Cerebellar nuclear complex (tissue), 1 donor: ENCODE measurements around the gene HNRNPA1.
A peak's percentile ranks its signal among the peaks of the same experiment; 100 is the strongest.
"Not testable (repeated sequence)": the region's sequence is repeated elsewhere in the genome, so short reads cannot be mapped to it uniquely, and the experiment has no call there.

Experiments used
- DNase-seq, 2 experiments: peaks; one replicate each; lab custom pipeline; 2025; lab: John Stamatoyannopoulos, UW

The HNRNPA1 gene

GRCh38 chr12:54299515-54300224, 19.1 kb downstream of the HNRNPA1 start:
- DNase-seq = no peak

DNA sequence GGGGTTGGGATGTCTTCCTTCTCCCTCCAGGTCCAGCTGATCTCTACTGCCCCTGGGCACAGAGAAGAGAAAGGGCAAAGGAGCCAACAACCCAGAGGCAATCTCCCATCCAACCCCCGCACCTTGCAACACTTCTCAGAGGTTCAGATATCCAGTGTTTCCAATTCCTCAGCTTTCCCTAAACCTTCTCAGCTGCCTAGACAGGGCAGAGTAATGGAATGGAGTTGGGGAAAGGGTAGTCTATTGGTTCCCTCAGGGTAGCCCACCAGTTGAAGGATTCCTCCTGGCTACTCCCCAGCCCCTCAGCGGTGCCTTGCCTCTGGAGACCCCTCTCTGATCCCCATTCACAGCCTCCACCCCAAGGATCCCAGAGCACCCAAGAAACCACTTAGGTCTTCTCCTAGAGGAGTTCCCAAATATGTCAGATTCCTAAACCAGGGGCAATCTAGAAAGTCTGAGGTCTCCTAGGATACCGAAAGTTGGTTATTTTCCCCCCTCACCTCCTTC, 19.8 kb downstream of the HNRNPA1 start:
- DNase-seq = no peak

- no peak for DNase-seq
Observed at GRCh38 chr12:54300732-54301427, 20.4 kb downstream of the HNRNPA1 start, which contains the start of gene NFE2. TSS of gene NFE2 (minus strand) at chr12:54301015. CDS start at chr12:54295248, 5,767 bp downstream.

DNA sequence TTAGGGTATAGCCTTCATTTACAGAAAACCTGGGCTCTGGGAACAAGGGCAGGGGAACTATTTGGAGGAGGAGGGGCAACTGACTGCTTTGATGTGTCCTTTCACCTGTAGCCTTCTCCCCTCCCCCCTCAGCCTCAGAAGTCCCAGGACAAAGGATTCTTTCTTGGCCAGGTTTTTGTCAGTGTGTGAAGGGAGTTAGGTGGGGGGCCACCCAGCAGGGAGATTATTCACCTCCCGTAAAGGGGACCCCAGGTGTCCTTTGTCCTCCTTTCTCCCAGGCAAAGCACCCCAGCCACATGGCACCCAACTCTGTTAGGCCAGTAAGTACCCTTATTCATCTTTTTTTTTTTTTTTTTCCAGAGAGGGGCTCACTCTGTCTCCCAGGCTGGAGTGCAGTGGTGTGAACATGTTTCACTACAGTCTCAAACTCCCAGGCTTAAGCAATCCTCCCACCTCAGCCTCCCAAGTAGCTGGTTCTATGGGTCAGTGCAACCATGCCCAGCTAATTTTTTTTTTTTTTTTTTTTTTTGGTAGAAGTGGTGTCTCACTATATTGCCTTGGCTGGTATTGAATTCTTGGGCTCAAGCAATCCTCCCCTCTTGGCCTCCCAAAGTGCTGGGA, 21.0 kb downstream of the HNRNPA1 start:
- no peak for DNase-seq

DNA sequence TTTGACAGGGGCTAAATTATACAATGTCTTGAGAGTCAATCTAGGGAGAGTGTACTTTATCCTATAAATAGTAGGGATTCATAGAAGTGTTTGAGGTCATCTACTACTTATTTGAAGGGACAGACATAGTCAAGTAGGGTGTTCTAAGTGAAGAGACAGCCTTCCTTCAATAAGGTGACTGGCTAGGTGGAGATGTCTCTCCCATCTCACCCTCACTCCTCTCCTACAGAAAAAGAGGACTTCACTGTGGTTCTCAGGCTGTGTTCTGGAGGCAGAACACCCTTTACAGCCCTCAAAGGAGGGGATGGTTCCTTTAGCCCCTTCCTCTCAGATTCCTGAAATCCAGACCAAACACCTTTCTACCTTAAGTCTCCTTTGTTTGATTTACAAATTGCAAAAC, 23.1 kb downstream of the HNRNPA1 start:
- no peak for DNase-seq

DNA sequence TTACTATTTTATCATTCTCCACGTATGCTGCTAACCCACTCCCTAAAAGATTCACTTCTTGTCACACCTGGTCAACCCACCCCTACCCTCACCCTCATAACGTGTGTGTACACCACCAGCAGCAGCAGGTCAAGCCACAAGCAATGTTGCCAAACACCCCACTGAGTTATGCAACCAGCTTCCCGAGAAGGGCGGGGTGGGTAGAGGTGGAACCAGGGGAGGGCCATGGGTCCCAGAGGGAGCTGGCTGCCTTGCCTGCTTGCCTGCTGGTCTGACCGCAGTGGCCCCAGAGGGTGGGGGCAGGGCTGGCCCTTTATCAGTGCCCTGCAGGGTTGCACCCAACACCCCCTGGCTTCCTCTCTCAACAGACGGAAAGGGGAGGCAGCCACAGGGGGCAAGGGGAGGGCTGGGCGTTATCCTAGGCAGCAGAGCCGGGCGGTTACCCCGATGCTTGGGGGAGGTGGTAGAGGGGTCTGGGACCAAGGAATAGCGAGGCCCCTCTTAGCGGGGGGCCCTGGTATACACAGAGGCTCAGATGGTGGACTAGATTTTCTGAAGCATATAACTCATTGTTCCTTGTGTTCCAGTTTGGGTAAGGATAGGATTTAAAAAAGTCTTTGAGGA, 23.8 kb downstream of the HNRNPA1 start:
- no peak for DNase-seq

DNA sequence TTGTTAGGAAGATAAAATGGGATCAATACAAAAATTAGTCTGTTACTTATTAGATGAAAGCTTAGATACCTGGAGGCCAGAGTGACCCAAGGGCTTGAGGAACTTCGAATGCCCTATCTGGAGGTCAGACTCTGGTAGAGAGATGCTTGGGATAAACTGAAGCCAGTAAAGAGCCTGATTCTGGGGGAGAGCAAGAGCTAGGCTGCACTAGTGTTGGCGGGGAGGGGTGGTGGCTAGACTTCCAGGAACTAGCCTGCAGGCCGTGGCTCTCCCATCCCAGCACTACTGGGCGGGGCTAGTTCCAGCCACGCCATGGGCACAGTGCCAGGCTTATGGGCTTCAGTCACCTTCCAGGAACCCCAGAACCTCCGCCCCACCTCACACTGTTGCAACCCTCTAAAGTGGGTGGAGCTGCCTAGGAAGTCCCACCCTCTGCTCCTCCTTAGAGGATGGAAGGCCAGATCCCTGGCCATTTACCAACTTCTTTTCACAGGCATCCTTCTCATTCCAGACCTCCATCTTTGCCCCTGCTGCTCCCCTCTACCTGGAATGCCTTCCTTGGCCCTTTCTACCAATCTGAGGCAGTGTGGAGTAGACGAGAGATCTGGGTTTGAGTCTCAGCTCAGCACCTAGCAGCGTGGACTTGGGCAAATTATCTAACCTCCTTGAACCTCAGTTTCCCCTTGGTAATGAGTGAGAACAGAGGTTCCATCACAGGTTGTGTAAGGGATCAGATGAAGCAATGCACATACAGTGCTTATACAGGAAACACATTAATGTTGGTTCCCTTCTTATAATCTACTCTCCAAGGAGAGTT, 26.6 kb downstream of the HNRNPA1 start:
- DNase-seq = no peak

GRCh38 chr12:54311051-54311450, 30.5 kb downstream of the HNRNPA1 start:
- DNase-seq = no peak

GRCh38 chr12:54312309-54312708, 31.8 kb downstream of the HNRNPA1 start:
- DNase-seq = not testable (repeated sequence)

DNA sequence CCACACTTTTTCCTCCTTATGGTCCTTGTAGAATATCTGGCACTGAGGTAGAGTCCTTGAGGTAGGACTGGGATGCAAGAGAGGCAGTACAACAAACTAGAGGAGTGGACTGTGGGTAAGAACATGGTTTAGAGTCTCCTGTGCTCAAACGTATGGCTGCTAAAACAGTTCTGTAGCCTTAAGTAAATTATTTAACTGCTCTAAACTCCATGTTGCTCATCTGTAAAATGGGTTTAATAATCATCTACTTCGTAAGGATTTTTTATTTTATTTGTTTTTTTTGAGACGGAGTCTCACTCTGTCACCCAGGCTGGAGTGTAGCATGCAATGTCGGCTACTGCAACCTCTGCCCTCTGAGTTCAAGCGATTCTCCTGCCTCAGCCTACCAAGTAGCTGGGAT, 40.8 kb downstream of the HNRNPA1 start:
- DNase-seq = no peak

- peak; percentile 97 to 99 for DNase-seq
Observed at GRCh38 chr12:54324617-54325441, 44.3 kb downstream of the HNRNPA1 start, which contains the start of gene COPZ1. TSS of gene COPZ1 (plus strand) at chr12:54325131. CDS start at chr12:54325164, 33 bp downstream.

DNA sequence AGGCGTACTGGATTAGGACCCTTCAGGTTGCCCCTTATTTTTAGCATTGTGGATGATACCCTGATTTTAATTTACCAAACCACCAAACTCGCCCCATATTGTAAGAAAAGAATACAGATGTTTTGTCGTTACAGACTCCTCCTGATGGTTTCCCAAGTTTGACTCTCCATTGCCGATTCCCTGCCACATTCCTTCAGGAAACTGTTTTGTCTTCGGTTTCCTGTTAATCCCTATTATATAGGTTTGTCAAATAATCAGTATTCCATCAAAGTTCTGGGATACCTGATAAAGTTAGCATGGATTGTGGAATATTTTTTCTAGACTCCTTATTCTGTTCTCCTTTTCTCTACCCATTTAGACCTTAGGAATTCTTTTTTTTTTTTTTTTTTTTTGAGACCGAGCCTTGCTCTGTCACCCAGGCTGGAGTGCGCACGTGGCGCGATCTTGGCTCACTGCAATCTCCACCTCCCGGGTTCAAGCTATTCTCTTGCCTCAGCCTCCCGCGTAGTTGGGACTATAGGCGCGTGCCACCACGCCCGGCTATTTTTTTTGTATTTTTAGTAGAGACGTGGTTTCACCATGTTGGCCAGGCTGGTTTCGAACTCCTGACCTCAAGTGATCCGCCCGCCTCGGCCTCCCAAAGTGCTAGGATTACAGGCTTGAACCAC, 45.0 kb downstream of the HNRNPA1 start:
- not testable (repeated sequence) for DNase-seq

DNA sequence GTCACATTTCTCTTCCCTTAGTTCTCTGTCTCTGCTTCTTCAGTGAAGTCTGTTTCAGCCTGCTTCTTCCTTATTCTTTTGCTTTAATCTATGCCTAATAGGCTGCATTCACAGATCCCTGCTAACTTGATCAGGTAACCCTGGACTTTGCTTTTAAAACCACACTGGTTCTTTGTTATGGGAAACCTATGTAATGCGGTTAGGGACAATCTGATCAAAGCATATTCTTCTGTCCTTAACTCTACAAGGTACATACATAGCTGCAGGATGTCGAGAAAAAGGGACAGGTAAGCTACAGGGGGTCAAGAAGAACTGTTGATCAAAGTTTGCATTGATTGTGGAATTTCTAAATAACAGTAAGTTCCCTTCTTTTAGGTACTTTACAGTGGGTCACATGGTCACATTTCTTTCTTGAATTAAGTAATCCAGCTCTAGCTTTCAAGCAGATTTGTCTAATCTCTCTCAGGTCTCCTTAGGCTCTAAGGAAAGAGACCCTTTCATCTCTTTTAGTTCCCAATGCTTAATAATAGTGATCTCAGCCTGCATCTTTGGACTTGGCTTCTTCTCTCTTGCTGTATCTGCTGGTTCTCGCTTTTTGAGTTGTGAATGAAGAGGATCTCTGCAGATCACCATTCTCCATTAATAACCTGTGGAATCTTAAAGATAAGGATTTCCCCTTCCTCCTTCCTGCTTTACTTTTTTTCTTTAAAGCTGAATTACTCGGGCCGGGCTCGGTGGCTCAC, 48.2 kb downstream of the HNRNPA1 start:
- no peak for DNase-seq

- no peak for DNase-seq
Observed at GRCh38 chr12:54329759-54330158, 49.2 kb downstream of the HNRNPA1 start.

GRCh38 chr12:54330442-54330841, 49.9 kb downstream of the HNRNPA1 start:
- no peak for DNase-seq

- no peak for DNase-seq
Observed at GRCh38 chr12:54331461-54331860, 50.9 kb downstream of the HNRNPA1 start.

GRCh38 chr12:54333420-54334034, 53.0 kb downstream of the HNRNPA1 start:
- DNase-seq = no peak
